GM12864 (cell line): ENCODE measurements around the gene IRAK1BP1.

ENCODE experiments used
- DNase-seq: peaks from one replicate; pipeline ENCODE4 v3.0.0-alpha.2; 2011; ENCODE audit warnings: low read depth
- H3K4me3 ChIP-seq: 2 replicates; pipeline ENCODE4 v1.5.1; 2011; ENCODE audit warnings: mild to moderate bottlenecking, low read depth, low read length, control low read depth
- CTCF ChIP-seq: IDR thresholded peaks from 2 replicates; pipeline ENCODE4 v1.5.1; 2011; ENCODE audit warnings: low read depth, mild to moderate bottlenecking, moderate library complexity, low read length, control low read depth, inconsistent platforms; ENCODE audit errors: missing control alignments

The IRAK1BP1 gene

DNA sequence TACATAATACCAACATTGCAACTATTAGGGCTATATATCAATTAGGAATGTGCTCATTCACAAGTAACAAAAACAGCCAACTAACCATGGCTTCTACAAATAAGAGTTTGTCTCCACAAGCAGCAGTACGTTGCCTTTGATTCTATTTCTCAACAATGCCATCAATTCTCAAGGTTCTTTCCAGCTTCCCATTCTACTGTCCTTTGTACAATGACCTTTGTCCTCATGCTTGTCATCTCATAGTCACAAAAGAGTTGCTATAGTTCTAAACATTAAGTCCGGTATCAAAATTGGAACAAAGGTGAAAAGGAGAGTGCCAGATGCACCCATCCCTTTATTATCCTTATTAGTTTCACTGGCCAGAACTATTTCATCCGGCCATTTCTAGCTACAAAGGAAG, 30.8 kb upstream of the IRAK1BP1 start:
- no peak for TF ChIP-seq CTCF
- no peak overlapping the region for H3K4me3 ChIP-seq
- DNase-seq: no peak

- H3K4me3 ChIP-seq: no peak overlapping the region
- TF ChIP-seq CTCF: no peak
- no peak for DNase-seq
Observed at GRCh38 chr6:78841111-78841510, 26.2 kb upstream of the IRAK1BP1 start.

- H3K4me3 ChIP-seq: no peak overlapping the region
- no peak for DNase-seq
- TF ChIP-seq CTCF: no peak
Observed at GRCh38 chr6:78842953-78843352, 24.4 kb upstream of the IRAK1BP1 start.

- no peak overlapping the region for H3K4me3 ChIP-seq
- DNase-seq: no peak
- TF ChIP-seq CTCF: no peak
Observed at GRCh38 chr6:78844899-78845298, 22.5 kb upstream of the IRAK1BP1 start.

- no peak for TF ChIP-seq CTCF
- H3K4me3 ChIP-seq: no peak overlapping the region
- no peak for DNase-seq
Observed at GRCh38 chr6:78845567-78845966, 21.8 kb upstream of the IRAK1BP1 start.

- TF ChIP-seq CTCF: no peak
Observed at GRCh38 chr6:78850621-78851020, 16.7 kb upstream of the IRAK1BP1 start.

DNA sequence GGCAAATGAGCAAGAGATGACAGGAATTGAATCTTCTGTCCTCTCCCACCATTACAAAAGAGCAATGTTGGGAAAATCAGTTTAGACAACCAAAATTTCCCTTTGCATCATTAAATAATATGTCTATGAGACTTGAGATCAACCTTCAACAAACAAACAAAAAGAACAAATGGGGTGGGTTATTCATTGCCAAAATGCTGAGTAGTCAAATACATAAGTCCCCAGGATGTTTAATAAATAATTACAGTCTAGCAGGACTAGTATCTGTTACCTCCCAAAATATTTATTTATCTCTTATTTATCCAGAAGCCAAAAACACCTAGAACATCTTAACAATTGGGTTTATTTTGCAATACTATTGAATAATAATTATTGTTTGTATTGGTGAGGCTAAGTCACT, 16.2 kb upstream of the IRAK1BP1 start:
- no peak for TF ChIP-seq CTCF
- DNase-seq: no peak
- H3K4me3 ChIP-seq: no peak overlapping the region

More at GRCh38 chr6:78850621-78851020, 16.7 kb upstream of the IRAK1BP1 start:
- H3K4me3 ChIP-seq: no peak overlapping the region
- no peak for DNase-seq
